ENCODE results near the gene SELENOS. TPM values are rescaled to one million over a fixed set of nuclear protein-coding genes. Genes with fewer than 3 reads are reported as not detected.
A peak's percentile ranks its signal among the peaks of the same experiment; 100 is the strongest.

The SELENOS gene
- total RNA-seq, 4 donors from 2014 or later, result 47.3 to 75.4 (median 59.8) TPM

GRCh38 chr15:101251830-101252820 is 25.2 kb downstream of the SELENOS start, which contains the start of gene CHSY1:
Gene CHSY1, minus strand, starts transcription at chr15:101252048. Its CDS starts 592 bp downstream, at chr15:101251456.
- Histone ChIP-seq H3K4me1 (peaks cover 28 to 48% (median 45%) of the 10 kb centered on the region in 4 donors), H3K27me3 (no peaks in the 10 kb centered on the region), H3K9me3 (no peaks in the 10 kb centered on the region), H3K4me3 (peak within 1 kb of the TSS; percentile 71 to 95 (median 86)), H3K36me3 (peaks cover 0 to 10% (median 0%) of the 10 kb centered on the region in 4 donors), H3K27ac (replicated peaks in 1 of 4) (peak within 1 kb of the TSS; percentile 88 to 94 (median 91))
- DNase-seq (ENCODE audit: extremely low spot score), result peak; percentile 97
- 2% methylated on average over 13 of the region's 108 CpGs for WGBS
- intact Hi-C loops (cut with DNase I), result loop anchor here (2.0 to 10.0 kb wide), 3 partner anchors 65 to 337 kb away; partner anchors contain the start of gene LRRK1
- TF ChIP-seq CTCF (IDR thresholded peaks at IDR 0.05), result peak; percentile 24 to 41 (median 27)
- peak; percentile 96 to 98 for TF ChIP-seq POLR2AphosphoS5 (IDR thresholded peaks at IDR 0.05)
- no peak for TF ChIP-seq EP300 (IDR thresholded peaks at IDR 0.05)
- TF ChIP-seq POLR2A (IDR thresholded peaks at IDR 0.05; ENCODE audit: low read depth), result peak; percentile 81

- Histone ChIP-seq H3K27me3 (no peaks in the 10 kb centered on the region), H3K27ac (replicated peaks in 1 of 4) (peak overlapping the region; percentile 88 to 94 (median 91)), H3K36me3 (peaks cover 0 to 10% (median 0%) of the 10 kb centered on the region in 4 donors), H3K4me3 (peak overlapping the region; percentile 71 to 95 (median 86)), H3K9me3 (no peaks in the 10 kb centered on the region), H3K4me1 (peaks cover 28 to 56% (median 53%) of the 10 kb centered on the region in 4 donors)
- intact Hi-C loops (cut with DNase I), result loop anchor here (2.0 to 10.0 kb wide), 3 partner anchors 64 to 336 kb away; partner anchors contain the start of gene LRRK1
- TF ChIP-seq POLR2A (IDR thresholded peaks at IDR 0.05; ENCODE audit: low read depth) (no peak), CTCF (IDR thresholded peaks at IDR 0.05) (no peak), EP300 (IDR thresholded peaks at IDR 0.05) (no peak), POLR2AphosphoS5 (IDR thresholded peaks at IDR 0.05) (no peak)
- no peak for DNase-seq (ENCODE audit: extremely low spot score)
- under 1% methylated on average over 30 of the region's 150 CpGs for WGBS
Observed at GRCh38 chr15:101250873-101251829, 26.1 kb downstream of the SELENOS start.

- H3K27ac ChIP-seq (replicated peaks in 1 of 4), result peak overlapping the region; percentile 81 to 88 (median 84)
- peaks cover 0 to 10% (median 0%) of the 10 kb centered on the region in 4 donors for H3K36me3 ChIP-seq
- 15% methylated on average over 6 of the region's 6 CpGs for WGBS
- DNase-seq (ENCODE audit: extremely low spot score), result no peak
- intact Hi-C loops (cut with DNase I), result loop anchor here (2.0 to 10.0 kb wide), 3 partner anchors 63 to 336 kb away; partner anchors contain the start of gene LRRK1
- H3K9me3 ChIP-seq, result no peaks in the 10 kb centered on the region
- peak overlapping the region; percentile 71 to 95 (median 86) for H3K4me3 ChIP-seq
- H3K4me1 ChIP-seq, result peaks cover 28 to 64% (median 61%) of the 10 kb centered on the region in 4 donors
- no peaks in the 10 kb centered on the region for H3K27me3 ChIP-seq
- peak in 1 of 2 donors; percentile 32 for TF ChIP-seq POLR2AphosphoS5 (IDR thresholded peaks at IDR 0.05)
- no peak for TF ChIP-seq CTCF (IDR thresholded peaks at IDR 0.05)
- TF ChIP-seq EP300 (IDR thresholded peaks at IDR 0.05), result no peak
- TF ChIP-seq POLR2A (IDR thresholded peaks at IDR 0.05; ENCODE audit: low read depth), result no peak
Observed at GRCh38 chr15:101250341-101250831, 26.9 kb downstream of the SELENOS start.

- DNase-seq (ENCODE audit: extremely low spot score), result no peak
- Histone ChIP-seq H3K4me1 (peaks cover 42 to 85% (median 82%) of the 10 kb centered on the region in 4 donors), H3K4me3 (no peak overlapping the region), H3K27ac (replicated peaks in 1 of 4) (no peak overlapping the region), H3K27me3 (no peaks in the 10 kb centered on the region), H3K36me3 (peaks cover 0 to 10% (median 0%) of the 10 kb centered on the region in 4 donors), H3K9me3 (no peaks in the 10 kb centered on the region)
- TF ChIP-seq CTCF (IDR thresholded peaks at IDR 0.05) (no peak), POLR2AphosphoS5 (IDR thresholded peaks at IDR 0.05) (no peak), EP300 (IDR thresholded peaks at IDR 0.05) (no peak), POLR2A (IDR thresholded peaks at IDR 0.05; ENCODE audit: low read depth) (no peak)
- intact Hi-C loops (cut with DNase I), result loop anchor here (5.0 kb wide), 1 partner anchor 46 kb away; no protein-coding TSS in a partner anchor
- WGBS, result 69% methylated on average over 3 of the region's 3 CpGs
Observed at GRCh38 chr15:101248274-101248673, 29.0 kb downstream of the SELENOS start.

Measured in esophagus muscularis mucosa (tissue), 4 donors.